CD4-positive, alpha-beta T cell treated with Interferon alpha-2 for 1 hour (primary cell): ENCODE measurements around the gene HEXD.

ENCODE experiments used
- DNase-seq, 2 donors: peaks; one replicate each; pipeline ENCODE4 v3.0.0-alpha.2; 2020 to 2022

The HEXD gene

GRCh38 chr17:82461827-82462524 lies 43.8 kb downstream of the HEXD start:
- DNase-seq: no peak

- no peak for DNase-seq
Observed at GRCh38 chr17:82463391-82463790, 45.2 kb downstream of the HEXD start.

- DNase-seq: no peak
Observed at GRCh38 chr17:82463925-82464566, 45.9 kb downstream of the HEXD start.

GRCh38 chr17:82464567-82464929 lies 46.4 kb downstream of the HEXD start:
- DNase-seq: no peak

- DNase-seq: no peak
Observed at GRCh38 chr17:82465023-82465603, 47.0 kb downstream of the HEXD start.

- no peak for DNase-seq
Observed at GRCh38 chr17:82468692-82469091, 50.5 kb downstream of the HEXD start.

DNA sequence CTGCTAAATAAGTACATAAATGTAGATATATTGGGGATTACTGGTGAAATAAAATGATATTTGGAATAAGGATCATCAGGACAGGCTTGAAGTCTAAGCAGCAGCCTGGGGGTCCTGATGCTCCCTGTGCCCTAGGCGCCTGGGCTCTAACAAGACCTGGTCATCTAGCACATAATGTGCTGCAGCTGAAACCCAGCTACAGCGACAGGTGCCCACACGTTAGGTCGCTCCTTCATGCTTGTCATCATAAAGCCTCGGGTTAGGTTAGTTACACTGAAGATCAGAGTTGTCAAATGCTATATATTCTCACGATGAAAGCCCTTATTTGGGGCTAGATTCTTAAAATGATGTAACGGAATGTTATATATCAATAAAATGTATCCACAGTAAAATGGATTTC lies 51.9 kb downstream of the HEXD start:
- no peak for DNase-seq

DNA sequence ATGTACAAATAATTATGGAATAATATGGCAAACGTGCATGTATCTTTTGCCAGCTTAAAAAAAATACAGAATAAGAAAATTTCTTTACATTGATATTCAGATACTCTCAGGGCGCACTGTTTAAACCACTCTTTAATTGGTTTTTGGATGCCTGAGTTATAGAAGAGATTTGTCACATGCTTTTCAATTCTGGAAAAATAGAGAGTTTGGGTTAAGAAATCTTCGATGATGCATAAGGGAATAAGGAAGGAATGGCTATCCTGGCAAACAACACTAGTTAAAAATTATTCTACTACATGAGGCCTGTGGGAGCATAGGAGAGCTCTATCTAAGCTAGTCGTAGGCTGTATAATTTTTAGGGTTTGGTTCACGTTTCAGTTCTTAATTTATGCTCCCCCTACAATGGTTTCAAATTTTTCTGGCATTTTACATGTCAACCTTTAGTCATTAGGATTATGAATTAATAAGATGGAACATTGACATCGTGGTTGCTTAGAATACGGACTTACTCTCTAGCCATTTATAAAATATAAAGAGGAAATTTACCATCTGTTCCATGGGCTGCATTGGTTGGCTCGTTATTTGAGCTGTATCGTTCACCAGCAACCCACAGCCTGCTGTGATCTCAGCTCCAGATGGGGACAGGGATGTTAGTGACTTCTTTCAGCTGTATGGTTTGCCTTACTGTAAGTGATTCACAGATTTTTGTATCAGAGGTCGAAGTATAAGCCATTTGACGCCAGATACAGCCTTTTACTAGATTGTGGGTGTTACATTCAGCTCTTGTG lies 56.3 kb downstream of the HEXD start:
- DNase-seq: no peak

GRCh38 chr17:82475458-82475857 lies 57.3 kb downstream of the HEXD start:
- no peak for DNase-seq

DNA sequence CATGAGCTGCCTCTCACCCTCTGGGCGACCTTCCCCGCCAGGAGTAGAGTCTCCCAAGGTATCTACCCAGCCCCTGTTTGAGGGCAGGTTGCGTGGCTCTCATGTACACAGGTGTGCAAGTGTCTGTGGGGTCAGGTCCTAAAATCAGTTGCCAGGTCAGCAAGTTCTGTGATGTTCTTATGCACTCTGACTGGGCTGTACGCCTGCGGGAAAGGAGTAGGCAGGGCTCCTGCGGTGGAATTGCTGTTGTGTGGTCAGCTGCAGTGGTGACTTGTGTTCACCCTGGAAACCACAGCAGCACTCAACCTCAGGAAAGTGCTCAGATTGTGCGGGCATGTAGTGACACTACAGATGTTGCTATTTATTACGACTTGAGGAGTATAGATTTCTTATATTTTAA lies 59.8 kb downstream of the HEXD start:
- DNase-seq: no peak

DNA sequence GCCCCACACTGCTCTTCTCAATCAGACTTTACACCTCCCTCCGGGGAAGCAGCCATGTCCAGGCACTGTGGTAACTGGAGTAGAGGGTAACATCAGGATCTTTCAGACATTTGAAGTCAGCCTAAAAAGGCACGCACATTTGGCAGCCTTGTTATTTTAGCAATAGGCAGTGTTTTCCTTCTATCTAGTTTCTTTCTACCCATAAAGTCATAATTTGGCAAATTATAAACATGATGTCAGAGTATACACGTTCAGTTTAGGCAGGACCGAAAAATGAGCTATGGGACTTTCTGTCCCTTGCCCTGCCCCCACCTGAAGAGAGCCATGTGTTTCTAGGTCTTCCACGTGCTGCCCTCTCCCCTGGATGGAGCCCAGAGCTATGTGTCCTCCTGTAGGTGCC lies 61.5 kb downstream of the HEXD start:
- DNase-seq: no peak

- DNase-seq: no peak
Observed at GRCh38 chr17:82480318-82480717, 62.2 kb downstream of the HEXD start.

DNA sequence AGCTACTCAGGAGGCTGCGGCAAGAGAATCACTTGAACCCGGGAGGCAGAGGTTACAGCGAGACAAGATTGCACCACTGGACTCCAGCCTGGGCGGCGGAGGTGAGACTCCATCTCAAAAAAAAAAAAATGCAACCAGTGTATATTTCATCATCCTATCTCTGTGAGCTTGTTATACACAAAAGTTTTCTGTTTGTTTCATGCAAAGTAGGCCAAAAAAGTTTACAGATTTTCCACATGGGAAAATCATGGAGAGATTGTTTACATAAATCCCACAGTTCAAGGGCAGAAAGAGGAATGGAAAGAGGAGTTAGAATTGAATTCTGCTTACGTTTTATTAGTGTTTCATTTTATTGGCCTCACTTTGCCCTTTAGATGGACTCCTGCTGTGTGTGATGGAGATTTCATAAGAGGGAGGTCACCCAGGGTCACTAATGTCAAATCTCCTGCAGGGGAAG lies 65.1 kb downstream of the HEXD start:
- DNase-seq: no peak

- DNase-seq: no peak
Observed at GRCh38 chr17:82483836-82484235, 65.7 kb downstream of the HEXD start.

DNA sequence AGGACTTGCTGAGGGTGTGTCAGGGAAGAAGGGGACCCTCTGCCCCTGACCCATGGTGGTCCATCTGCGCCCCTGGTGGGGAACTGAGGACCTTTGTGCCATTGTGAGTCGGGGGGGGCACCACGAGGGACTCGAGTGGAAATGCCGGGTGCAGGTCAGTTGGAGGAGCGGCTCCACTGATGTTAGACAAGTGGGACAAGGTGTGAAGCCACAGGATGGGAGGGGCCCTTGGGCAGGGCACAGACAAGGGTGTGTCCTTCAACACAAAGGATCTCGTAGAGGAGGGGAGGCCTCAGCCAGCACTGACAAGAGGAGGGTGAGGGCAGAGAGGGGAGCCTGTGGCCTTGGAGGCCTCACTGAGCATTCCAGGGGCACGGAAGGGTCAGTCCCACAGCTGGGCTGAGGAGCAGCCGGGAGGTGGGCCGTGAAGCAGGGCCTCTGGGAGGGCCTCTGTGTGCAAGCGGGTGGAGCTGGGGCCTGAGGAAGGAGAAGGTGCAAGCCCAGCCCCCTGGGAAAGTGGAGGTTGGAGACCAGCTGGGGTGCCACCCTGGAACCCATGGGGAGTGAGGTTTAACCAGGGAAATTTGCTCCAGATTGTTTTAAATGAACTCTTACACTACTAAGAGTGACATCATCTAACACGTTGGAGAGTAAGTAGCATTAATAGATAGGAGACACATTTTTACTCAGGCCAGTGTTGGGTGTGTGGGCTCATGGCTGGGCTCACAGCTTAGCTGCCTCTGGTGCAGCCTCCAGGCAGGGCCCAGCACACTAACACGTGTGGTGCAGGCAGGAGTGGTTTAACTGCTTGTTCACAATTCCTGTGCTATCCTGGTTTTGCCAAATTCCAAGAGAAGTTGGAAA lies 68.3 kb downstream of the HEXD start:
- peak in 1 of 2 donors; percentile 28 for DNase-seq

- no peak for DNase-seq
Observed at GRCh38 chr17:82487910-82488309, 69.8 kb downstream of the HEXD start.

DNA sequence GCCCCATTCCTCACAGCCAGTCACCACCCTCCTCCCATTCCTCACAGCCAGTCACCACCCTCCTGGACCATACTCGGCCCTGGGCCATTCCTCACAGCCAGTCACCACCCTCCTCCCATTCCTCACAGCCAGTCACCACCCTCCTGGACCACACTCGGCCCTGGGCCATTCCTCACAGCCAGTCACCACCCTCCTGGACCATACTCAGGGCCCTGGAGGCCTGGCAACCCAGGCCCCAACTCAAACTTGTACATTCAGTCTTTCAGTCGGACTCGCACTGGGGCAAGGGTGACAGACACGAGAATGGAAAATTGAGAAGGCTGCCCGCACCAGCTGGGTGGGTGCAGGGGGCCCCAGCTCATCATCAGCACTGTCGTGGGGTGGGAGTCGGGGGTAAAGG lies 71.0 kb downstream of the HEXD start:
- no peak for DNase-seq

DNA sequence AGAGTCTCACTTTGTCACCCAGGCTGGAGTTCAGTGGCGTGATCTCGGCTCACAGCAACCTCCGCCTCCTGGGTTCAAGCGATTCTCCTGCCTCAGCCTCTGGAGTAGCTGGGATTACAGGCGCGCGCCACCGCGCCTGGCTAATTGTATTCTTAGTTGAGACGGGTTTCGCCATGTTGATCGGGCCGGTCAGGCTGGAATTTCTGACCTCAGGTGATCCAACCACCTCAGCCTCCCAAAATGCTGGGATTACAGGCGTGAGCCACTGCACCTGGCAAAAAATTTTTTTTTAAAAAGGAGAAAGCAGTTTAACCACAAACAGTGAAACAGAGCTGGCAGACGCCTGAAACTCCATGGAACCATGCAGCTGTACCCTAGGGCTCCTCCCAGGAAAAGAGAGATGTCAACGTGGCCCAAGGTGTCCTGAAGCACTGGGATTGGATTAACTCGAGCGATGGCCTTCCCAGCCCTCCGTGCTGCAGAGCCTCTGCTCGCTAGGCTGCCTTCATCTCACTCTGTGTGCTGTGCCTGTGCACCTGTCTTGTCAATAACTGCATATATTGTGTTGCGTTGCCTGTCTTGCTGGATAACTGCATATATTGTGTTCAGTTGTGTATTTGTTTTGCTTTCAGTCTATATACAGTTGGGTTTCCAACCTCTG lies 71.8 kb downstream of the HEXD start:
- DNase-seq: no peak

GRCh38 chr17:82490512-82491195 lies 72.5 kb downstream of the HEXD start:
- DNase-seq: no peak

DNA sequence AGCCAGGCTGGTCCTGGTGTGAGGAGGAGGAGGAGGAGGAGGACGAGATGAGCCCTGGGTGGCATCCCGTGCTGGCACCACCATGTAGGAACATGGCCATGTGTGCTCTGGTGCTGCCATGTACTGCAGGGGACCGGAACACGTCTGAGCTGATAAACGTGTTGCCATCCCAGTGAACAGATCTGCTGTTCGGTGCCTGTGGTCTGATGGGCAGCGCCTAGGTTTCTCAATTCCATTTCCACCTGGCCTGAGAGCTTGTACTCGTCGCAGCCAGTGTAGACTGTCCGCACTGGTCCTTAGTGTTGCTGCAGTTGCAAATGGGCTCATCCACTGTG lies 73.0 kb downstream of the HEXD start:
- no peak for DNase-seq

DNA sequence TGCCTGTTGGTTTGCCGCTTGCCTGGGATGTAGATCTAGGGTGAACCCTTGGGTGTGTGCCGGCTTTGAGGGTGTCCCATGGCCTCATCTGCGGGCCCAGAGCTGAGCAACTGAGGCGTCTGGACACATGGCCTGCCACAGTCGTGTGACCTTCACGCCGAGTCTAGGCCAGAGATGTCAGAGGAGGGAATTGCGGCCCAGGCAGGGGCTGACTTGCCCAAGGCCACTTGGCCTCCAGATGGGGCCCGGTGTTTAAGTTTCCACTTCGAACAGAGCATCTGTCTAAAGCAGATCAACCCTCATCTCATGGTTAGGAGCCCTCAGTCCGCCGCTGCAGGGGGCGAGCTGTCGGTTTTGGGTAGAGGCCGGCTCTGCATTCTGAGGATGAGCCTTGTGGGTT lies 73.4 kb downstream of the HEXD start:
- DNase-seq: no peak
